BLaER1 treated with 17β-estradiol and CSF1 and Interleukin-3, amounts not matched to agents 10 nM and 100 nM (cell line): ENCODE measurements around the gene AHCYL2.

ENCODE experiments used
- H3K27ac ChIP-seq, 11 experiments: shearing (Covaris generic); formaldehyde crosslinking; 2 replicates each; pipeline ENCODE4 v1.8.1; 2022
- H3K27me3 ChIP-seq, 11 experiments: shearing (Covaris generic); formaldehyde crosslinking; 2 replicates each; pipeline ENCODE4 v1.8.1; 2022
- H3K36me3 ChIP-seq, 11 experiments: shearing (Covaris generic); formaldehyde crosslinking; 2 replicates each; pipeline ENCODE4 v1.8.1; 2022
- H3K4me1 ChIP-seq, 10 experiments: shearing (Covaris generic); formaldehyde crosslinking; 2 replicates each; pipeline ENCODE4 v1.8.1; 2022
- H3K4me2 ChIP-seq, 11 experiments: shearing (Covaris generic); formaldehyde crosslinking; 2 replicates each; pipeline ENCODE4 v1.8.1; 2022
- H3K4me3 ChIP-seq, 10 experiments: shearing (Covaris generic); formaldehyde crosslinking; 2 replicates each; pipeline ENCODE4 v1.8.1; 2022
- H3K9ac ChIP-seq, 11 experiments: shearing (Covaris generic); formaldehyde crosslinking; 2 replicates each; pipeline ENCODE4 v1.8.1; 2022
- H3K9me3 ChIP-seq, 11 experiments: shearing (Covaris generic); formaldehyde crosslinking; replicated peaks in 1 of 11; 2 replicates each; pipeline ENCODE4 v1.8.1; 2022
- H4K20me1 ChIP-seq, 11 experiments: shearing (Covaris generic); formaldehyde crosslinking; 2 replicates each; pipeline ENCODE4 v1.8.1; 2022
- Cebpa-rat ChIP-seq, 11 experiments: shearing (Covaris generic); IDR thresholded peaks; 2 replicates each; pipeline ENCODE4 v1.8.1; 2022

The AHCYL2 gene

GRCh38 chr7:129386506-129386905 lies 161.7 kb downstream of the AHCYL2 start:
- Histone ChIP-seq H3K27me3 (no peaks in the 10 kb centered on the region), H3K36me3 (peaks cover 11 to 71% (median 21%) of the 10 kb centered on the region in 11 experiments; a peak in 17 of 22 replicates), H3K4me2 (no peak overlapping the region), H3K9ac (no peak overlapping the region), H4K20me1 (no peaks in the 10 kb centered on the region), H3K4me3 (no peak overlapping the region), H3K4me1 (no peaks in the 10 kb centered on the region; a peak in 1 of 20 replicates), H3K27ac (no peak overlapping the region), H3K9me3 (no peaks in the 10 kb centered on the region)
- no peak for TF ChIP-seq Cebpa-rat (IDR thresholded peaks at IDR 0.05)

DNA sequence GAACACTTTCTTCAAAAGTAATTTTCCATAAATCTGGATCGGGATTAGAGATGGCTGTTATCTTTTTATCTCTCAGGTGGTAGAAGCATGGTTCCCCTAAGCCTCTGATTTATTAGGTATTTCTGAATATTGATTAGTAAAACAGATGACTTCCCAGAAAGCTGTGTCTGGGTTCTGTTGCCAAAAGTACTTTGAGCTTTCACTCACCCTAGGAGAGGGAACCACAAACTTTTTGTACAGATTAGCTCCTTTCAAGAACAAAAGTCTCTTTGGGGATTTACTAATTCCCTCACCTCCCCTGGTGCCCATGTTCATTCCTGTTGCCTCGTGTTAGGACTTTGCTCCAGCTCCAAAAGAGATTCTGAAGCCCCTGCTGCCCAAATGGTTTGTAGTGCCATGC lies 162.7 kb downstream of the AHCYL2 start:
- Histone ChIP-seq H3K27me3 (no peaks in the 10 kb centered on the region), H3K9ac (no peak overlapping the region), H3K4me3 (no peak overlapping the region), H3K4me2 (no peak overlapping the region), H3K9me3 (no peaks in the 10 kb centered on the region), H3K36me3 (peaks cover 15 to 71% (median 27%) of the 10 kb centered on the region in 11 experiments; a peak in 17 of 22 replicates), H3K4me1 (no peaks in the 10 kb centered on the region; a peak in 1 of 20 replicates), H4K20me1 (no peaks in the 10 kb centered on the region), H3K27ac (no peak overlapping the region)
- no peak for TF ChIP-seq Cebpa-rat (IDR thresholded peaks at IDR 0.05)

DNA sequence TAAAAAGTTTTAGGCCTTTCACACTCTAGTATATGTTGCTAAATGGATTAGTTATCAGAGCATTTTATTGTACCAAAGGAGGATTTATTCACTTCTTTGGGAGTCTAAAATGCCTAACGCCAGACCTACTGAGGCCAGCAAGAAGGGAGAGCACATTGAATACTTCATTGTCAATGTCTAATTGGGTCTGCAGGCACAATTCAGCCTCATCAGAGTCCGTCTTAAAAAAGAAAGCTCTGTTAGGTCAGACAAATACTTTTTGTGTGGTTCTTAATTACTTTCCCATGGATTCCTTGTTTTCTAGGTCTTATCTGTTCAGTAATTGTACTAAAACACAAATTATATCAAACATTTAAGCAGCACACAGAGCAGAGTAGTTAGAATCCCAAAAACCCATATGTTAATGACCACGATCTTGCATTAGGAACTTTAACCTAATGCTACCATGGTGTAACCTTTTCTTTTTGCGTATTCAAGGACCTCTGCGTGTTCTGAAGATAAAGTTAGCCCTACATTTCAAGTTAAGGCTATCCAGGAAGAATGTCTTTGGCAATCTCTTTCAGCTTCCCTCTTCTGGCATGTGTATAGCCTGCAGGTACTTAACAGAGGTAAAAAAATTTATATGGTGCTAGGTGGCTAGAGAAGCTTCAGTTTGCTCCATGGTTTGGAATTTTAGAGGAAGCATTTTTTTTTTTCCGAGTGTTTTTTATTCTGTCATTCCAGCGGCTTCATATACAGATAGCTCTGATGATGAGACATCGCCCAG lies 163.7 kb downstream of the AHCYL2 start:
- no peak for TF ChIP-seq Cebpa-rat (IDR thresholded peaks at IDR 0.05)
- Histone ChIP-seq H3K9me3 (no peaks in the 10 kb centered on the region), H3K36me3 (peaks cover 12 to 62% (median 30%) of the 10 kb centered on the region in 11 experiments; a peak in 17 of 22 replicates), H3K4me1 (no peaks in the 10 kb centered on the region; a peak in 1 of 20 replicates), H3K4me2 (no peak overlapping the region), H3K4me3 (no peak overlapping the region), H3K9ac (no peak overlapping the region), H3K27me3 (no peaks in the 10 kb centered on the region), H3K27ac (no peak overlapping the region), H4K20me1 (no peaks in the 10 kb centered on the region)

DNA sequence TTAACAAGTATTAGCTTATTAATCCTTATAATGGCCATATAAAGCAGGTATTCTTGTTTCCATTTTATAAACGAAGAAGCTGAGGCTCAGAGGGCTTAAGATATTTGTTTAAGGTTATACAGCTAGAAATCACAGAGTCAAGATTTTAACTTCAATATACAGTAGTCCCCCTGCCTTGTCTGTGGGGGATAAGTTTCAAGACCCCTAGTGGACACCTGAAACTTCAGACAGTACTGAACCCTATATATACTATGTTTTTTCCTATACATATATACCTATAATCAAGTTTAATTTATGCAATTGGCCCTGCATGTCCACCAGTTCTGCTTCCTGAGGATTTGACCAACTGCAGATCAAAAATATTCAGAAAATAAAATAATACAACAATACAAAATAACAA lies 165.0 kb downstream of the AHCYL2 start:
- Histone ChIP-seq H3K36me3 (peaks cover 11 to 64% (median 31%) of the 10 kb centered on the region in 11 experiments; a peak in 17 of 22 replicates), H3K4me1 (peaks cover 0 to under 1% (median 0%) of the 10 kb centered on the region in 10 experiments; a peak in 2 of 20 replicates), H3K27me3 (no peaks in the 10 kb centered on the region), H3K4me3 (no peak overlapping the region), H3K4me2 (no peak overlapping the region), H4K20me1 (no peaks in the 10 kb centered on the region), H3K9ac (no peak overlapping the region), H3K9me3 (no peaks in the 10 kb centered on the region), H3K27ac (no peak overlapping the region)
- TF ChIP-seq Cebpa-rat (IDR thresholded peaks at IDR 0.05), result no peak

GRCh38 chr7:129390314-129390713 lies 165.5 kb downstream of the AHCYL2 start:
- no peak overlapping the region for H3K4me2 ChIP-seq
- H3K27me3 ChIP-seq, result no peaks in the 10 kb centered on the region

DNA sequence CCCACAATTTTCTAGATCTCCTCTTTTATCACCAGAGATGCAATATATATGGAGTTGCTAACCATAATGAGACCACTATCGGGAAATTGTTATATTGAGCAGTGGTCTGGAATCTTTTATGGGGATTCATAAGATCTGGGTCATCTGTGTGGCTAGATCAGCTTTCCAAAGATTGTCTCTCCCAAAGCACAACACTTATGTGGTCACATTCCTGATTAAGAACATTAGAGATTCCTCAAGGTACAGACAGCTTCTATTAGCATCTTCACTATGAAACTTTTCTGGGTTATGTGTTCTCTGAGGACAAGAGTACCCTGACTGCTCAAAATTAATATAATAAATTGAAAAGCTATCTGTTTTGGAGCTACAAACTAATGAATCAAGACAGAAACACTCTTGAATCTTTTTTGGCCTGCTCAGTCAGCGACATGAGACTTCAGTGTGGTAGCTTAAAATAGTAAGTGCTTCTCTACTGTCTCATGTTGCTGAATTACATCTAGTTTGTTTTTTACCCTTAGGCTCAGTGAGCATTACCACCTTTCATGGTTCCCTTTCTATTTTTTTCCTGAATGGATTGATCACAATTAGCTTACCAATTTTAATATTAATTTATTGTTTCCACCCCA lies 166.8 kb downstream of the AHCYL2 start:
- H3K36me3 ChIP-seq, result peaks cover 11 to 68% (median 31%) of the 10 kb centered on the region in 11 experiments; a peak in 16 of 22 replicates
- H3K9me3 ChIP-seq, result no peaks in the 10 kb centered on the region
- no peak overlapping the region for H3K4me2 ChIP-seq
- no peak overlapping the region for H3K27ac ChIP-seq
- no peak overlapping the region for H3K9ac ChIP-seq
- H3K4me3 ChIP-seq, result no peak overlapping the region
- no peaks in the 10 kb centered on the region for H3K27me3 ChIP-seq
- peaks cover 0 to 4% (median 0%) of the 10 kb centered on the region in 10 experiments; a peak in 1 of 20 replicates for H3K4me1 ChIP-seq
- peaks cover 0 to 4% (median 0%) of the 10 kb centered on the region in 11 experiments; a peak in 1 of 22 replicates for H4K20me1 ChIP-seq
- TF ChIP-seq Cebpa-rat (IDR thresholded peaks at IDR 0.05), result no peak

More at GRCh38 chr7:129390314-129390713, 165.5 kb downstream of the AHCYL2 start:
- Histone ChIP-seq H3K9me3 (no peaks in the 10 kb centered on the region), H3K4me1 (peaks cover 0 to 4% (median 0%) of the 10 kb centered on the region in 10 experiments; a peak in 2 of 20 replicates), H4K20me1 (peaks cover 0 to 3% (median 0%) of the 10 kb centered on the region in 11 experiments; a peak in 1 of 22 replicates), H3K9ac (no peak overlapping the region), H3K27ac (no peak overlapping the region), H3K36me3 (peaks cover 11 to 65% (median 31%) of the 10 kb centered on the region in 11 experiments; a peak in 17 of 22 replicates), H3K4me3 (no peak overlapping the region)
- no peak for TF ChIP-seq Cebpa-rat (IDR thresholded peaks at IDR 0.05)

DNA sequence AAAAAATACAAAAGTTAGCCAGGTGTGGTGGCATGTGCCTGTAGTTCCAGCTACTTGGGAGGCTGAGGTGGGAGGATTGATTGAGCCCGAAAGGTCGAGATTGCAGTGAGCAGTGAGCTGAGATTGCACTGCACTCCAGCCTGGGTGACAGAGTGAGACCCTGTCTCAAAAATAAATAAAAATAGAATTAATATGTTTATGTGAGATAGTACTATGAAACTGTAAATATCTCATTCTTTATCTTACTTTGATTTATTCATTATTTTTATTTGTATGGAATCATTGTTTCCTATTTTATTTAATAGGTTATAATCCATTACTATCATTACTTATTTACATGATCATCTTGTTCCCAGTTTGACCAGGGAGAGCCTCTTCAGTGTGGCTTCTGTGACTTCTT lies 168.4 kb downstream of the AHCYL2 start:
- no peaks in the 10 kb centered on the region for H3K9me3 ChIP-seq
- H3K4me1 ChIP-seq, result peaks cover 0 to 4% (median 0%) of the 10 kb centered on the region in 10 experiments; a peak in 1 of 20 replicates
- TF ChIP-seq Cebpa-rat (IDR thresholded peaks at IDR 0.05), result no peak
- no peaks in the 10 kb centered on the region for H3K27me3 ChIP-seq
- H3K36me3 ChIP-seq, result peaks cover 15 to 75% (median 39%) of the 10 kb centered on the region in 11 experiments; a peak in 19 of 22 replicates
- no peak overlapping the region for H3K9ac ChIP-seq
- no peak overlapping the region for H3K4me3 ChIP-seq
- H4K20me1 ChIP-seq, result peaks cover 0 to 4% (median 0%) of the 10 kb centered on the region in 11 experiments; a peak in 1 of 22 replicates
- H3K27ac ChIP-seq, result no peak overlapping the region
- H3K4me2 ChIP-seq, result no peak overlapping the region

GRCh38 chr7:129394101-129394500 lies 169.3 kb downstream of the AHCYL2 start:
- Histone ChIP-seq H3K36me3 (peaks cover 15 to 68% (median 34%) of the 10 kb centered on the region in 11 experiments; a peak in 19 of 22 replicates), H3K4me3 (no peak overlapping the region), H3K27me3 (no peaks in the 10 kb centered on the region), H4K20me1 (peaks cover 0 to 4% (median 0%) of the 10 kb centered on the region in 11 experiments; a peak in 1 of 22 replicates), H3K9me3 (no peaks in the 10 kb centered on the region), H3K27ac (no peak overlapping the region), H3K9ac (no peak overlapping the region), H3K4me1 (peaks cover 0 to 4% (median 0%) of the 10 kb centered on the region in 10 experiments; a peak in 1 of 20 replicates), H3K4me2 (no peak overlapping the region)
- TF ChIP-seq Cebpa-rat (IDR thresholded peaks at IDR 0.05), result no peak
